NCI-H748 treated with DMSO at 0.1 percent for 48 hours (cell line): ENCODE results near the gene STON2.
"Not testable (repeated sequence)": the region's sequence is repeated elsewhere in the genome, so short reads cannot be mapped to it uniquely, and the experiment has no call there.

Experiments used
- DNase-seq: peaks from one replicate; lab custom pipeline; 2025; lab: John Stamatoyannopoulos, UW

STON2 gene

DNA sequence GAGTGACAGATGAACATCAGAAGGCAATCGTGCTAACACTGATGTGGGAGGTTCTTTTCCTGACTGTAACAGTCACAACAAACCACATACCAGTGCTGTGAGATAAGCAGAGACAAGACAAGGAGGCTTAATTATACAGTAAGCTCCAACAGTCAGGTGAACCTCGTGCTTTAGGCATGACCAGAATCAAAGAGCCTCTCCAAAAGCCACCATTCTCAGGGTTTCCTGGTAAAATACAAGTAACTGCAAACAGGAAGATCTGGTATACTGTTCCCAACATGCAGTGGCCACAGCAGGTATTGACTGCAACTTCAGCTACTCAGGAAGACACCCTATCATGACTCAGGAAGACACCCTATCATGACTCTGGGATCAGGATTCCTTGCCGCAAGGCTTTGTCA lies 132.1 kb downstream of the STON2 start:
- no peak for DNase-seq

DNA sequence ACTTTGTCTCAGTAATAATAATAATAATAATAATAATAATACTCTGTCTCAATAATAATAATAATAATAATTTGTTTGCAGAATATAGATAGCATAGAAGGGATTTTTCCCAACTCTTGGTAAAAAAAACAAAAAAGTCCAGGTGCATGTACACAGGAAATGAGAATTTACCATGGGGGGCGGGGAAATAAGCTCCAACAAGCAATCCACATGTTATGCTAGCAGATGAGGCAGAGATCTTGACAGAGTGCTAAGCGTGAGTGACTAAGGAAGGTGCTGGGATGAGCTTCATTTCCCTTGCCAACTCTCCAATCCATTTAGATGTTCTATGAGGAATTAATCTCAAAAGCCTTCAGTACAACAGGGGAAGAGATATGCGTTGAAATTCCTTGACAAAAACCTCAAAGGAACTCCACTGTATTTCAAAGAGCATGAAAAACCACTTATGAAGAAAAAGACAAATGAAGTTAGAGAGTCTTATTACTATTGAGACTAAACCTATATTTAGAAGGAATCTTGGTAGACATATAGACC lies 134.4 kb downstream of the STON2 start:
- DNase-seq = no peak

DNA sequence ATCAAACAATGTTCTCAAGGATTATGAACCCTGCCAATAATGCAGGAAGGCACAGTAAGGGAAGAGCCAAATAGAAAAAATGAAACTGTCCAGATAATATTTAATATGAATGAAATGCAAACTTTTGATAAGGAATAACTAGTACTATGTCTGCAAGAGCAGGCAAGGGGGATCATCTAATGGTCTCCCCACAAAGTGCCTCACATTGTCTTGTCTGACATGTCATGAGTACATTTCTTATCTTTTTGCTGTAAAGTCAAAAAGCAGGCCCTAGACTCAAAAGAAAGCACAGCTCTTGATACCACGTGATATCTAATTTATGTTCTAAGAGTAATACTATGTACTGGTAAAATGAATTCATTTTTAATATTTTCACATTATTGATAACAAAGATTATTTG lies 135.5 kb downstream of the STON2 start:
- no peak for DNase-seq

DNA sequence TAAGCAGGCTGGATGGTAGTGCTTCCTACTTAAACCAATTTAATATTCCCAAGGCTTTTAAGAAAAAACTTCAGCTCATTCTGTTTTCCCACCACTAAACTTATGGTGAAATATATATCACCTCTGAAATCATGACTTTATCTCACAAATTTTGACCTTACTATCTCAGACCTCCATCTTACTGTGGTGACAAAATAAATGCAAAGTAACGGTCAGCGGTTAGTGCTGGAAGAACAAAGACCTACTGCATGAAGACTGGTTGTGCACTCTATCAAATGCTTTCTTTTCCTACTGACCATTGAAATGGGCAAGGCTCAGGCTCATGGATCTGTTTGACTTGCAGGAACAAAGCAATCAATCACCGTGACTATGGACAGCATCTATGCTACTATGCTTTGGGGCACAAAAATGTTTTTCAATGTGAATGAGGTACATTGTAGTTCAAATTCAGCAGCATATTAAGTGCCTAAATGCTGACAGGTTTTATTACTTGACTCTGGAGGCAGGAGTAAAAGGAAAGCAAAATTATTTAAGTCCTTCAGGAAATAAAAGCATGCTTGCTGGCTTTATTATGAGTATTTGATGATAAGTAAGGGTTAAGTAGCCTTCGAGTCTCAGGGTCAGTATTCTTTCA lies 136.2 kb downstream of the STON2 start:
- DNase-seq = no peak

DNA sequence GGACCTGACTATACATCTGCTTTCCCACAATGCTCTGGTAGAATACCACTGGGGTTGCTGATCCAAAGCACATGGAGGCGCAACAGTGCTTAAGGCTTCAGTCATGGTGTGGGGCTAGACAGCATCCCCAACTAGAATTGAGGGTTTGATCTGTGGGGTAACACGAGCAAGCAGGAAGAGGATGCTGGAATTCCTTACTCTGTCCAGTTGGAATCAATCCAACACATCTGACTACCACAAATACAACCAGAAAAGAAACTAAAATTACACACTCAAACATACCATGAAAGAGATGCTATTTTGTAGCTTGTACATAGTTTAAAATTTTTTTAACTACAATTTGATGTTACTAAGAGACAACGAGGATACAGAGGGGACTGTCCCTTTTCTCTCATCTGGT lies 138.9 kb downstream of the STON2 start:
- DNase-seq = no peak

DNA sequence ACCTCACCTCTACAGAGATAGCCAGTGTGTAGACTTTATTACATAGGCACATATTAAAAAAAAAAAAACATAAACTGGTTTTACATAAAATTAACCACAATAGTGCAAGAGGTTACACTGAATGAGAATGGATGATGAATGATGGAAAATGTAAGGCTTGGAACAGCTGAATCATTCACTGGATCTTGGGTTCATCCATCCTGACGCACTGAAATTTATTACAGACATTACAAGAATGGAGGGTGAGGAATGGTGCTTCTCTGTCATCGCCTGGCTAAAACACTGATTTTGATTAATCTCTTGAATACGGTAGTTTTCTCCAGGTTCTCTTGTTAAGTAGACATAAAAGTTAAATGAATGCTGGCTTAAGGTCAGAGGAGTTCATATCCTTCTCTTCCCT lies 139.4 kb downstream of the STON2 start:
- DNase-seq = no peak

DNA sequence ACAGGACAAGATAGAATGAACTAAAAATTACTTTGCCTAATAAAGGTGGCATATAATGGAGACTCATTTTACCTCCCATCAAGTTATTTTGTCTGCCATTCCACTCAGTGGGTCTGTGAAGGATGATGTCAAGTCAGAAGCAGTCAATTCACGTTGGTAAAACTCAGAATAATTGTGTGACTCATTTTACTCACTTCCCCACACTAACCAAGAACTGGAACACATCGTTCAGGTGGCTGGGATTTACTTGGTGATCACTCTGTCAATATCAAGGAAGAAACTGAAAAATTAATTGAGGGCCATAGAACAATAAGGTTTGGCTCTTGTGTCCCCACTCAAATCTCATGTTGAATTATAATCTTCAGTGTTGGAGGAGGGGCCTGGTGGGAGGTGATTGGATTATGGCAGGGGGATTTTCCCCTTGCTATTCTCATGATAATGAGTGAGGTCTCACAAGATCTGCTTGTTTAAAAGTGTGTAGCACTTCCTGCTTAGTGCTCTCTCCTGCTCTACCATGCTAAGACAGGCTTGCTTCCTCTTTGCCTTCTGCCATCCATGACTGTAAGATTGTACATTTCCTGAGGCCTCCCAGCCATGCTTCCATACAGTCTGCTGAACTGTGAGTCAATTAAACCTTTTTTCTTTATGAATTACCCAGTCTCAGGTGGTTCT lies 143.7 kb downstream of the STON2 start:
- no peak for DNase-seq

DNA sequence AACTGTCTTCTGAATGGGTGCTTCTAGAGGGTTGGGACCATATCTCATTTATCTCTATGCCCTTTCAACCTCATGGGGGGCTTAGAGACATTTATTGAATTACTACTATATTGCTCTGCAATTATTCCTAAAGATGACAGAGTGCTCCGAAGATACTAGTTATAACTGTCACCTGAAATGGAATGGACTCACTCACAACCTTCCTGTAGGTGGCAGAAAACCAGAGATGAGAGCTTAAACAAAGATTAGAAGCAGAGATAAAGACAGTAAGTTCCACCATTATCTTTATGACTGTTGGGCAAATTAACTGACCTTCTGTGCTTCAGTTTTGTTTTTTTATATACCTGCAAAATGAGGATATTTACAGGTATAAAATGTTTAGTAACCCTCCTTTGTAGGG lies 147.8 kb downstream of the STON2 start:
- DNase-seq = no peak

DNA sequence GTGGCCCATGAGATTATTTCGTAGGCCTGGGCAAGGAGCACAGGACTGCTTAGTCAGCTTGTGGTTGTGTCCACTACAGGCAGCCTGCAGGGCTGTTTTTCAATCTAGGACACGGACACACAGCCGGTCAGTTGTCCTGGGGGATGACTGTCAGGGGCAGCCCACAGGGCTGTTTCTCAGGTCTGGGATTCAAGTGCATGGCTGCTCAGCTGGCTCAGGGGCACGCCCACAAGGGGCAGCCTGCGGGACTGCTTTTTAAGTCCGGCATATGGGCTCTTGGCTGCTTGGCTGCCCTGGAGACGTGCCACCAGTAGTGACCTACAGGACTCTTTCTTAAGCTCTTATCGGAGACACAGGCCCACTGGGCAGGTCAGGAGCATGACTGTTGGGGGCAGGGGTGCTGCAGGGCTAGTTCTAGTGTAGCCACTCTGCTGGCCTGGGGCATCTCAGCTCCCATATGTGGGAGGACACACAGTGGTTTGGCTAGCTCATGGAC lies 152.8 kb downstream of the STON2 start:
- no peak for DNase-seq

DNA sequence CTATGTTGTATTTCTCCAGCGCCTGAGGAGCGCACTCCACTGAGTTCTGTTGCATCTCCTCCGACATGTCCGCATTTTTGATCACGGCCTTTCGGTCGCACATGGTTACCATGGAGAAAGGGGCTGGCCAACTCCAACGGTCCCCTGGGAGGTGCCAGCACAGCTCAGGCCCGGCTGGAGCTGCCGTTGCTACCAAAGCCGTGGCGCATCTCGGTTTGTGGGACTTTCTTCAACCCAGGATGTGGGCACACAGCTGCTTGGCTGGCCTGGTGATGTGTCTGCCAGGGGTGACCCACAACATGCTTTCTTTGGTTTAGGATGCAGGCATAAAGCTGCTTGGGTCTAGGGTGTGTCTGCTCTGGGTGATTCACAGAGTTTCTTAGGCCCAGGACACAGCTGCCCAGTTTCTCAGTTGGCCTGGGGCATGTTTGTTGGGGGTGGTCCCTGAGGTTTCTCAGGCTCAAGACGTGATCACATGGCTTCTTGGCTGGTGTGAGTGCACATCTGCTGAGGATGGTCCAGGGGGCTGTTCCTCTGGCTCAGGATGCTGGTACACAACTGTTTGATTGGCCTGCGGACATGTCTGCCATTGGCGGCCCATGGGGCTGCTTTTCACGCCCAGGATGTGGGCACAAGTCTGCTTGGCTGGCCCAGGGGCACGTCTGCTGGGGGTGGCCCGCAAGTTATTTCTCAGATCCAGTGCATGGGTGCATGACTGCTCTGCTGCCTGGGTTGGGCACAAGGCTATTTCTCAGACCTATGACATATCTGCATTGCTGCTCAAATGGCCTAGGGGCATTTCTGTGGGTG lies 153.5 kb downstream of the STON2 start:
- DNase-seq = no peak

DNA sequence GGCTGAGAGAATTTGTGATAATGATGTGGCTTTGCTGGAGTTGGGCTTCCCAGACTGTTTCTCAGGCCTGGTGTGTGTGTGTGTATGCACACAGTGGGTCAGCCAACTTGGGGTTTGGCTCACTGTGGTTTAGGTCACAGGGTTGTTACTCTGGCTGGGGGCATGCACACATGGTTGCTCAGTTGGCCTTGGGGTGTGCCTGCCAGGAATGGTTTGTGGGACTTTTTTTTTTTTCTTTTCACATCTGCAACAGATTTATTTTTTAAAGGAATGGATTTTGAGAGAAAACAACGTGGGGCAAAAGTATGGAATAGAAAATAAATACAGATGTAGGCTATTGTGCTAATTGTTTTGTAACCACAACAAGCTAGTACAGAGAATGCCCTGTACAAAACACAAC lies 154.4 kb downstream of the STON2 start:
- DNase-seq = no peak

DNA sequence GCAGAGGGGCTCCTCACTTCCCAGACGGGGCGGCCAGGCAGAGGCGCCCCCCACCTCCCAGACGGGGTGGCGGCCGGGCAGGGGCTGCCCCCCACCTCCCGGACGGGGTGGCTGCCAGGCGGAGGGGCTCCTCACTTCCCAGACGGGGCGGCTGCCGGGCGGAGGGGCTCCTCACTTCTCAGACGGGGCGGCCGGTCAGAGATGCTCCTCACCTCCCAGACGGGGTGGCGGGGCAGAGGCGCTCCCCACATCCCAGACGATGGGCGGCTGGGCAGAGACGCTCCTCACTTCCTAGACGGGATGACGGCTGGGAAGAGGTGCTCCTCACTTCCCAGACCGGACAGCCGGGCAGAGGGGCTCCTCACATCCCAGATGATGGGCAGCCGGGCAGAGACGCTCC lies 155.7 kb downstream of the STON2 start:
- DNase-seq = not testable (repeated sequence)

DNA sequence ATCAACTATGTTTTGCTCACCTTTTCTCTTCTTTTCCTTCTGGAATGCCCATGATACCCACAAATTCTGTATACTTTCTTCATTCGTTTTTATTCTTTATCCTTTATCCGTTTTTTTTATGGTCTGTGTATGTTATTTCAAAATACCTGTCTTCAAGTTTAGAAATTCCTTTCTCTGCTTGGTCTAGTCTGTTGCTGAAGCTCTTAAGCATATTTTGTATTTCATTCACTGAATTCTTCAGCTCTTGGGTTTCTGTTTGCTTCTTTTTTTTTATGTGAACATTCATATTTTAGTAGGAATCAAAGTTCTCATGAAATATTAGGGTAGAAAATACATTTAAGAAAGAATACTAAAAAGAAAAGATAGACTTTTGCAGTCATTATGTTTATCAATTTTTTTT lies 156.6 kb downstream of the STON2 start:
- no peak for DNase-seq

DNA sequence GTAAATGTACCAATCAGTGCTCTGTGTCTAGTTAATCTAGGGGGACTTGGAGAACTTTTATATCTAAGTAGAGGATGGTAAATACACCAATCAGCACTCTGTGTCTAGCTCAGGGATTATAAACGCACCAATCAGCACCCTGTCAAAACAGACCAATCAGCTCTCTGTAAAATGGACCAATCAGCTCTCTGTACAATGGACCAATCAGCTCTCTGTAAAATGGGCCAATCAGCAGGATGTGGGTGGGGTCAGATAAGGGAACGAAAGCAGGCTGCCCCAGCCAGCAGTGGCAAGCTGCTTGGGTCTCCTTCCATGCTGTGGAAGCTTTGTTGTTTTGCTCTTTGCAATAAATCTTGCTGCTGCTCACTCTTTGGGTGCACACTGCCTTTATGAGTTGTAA lies 163.3 kb downstream of the STON2 start:
- DNase-seq = not testable (repeated sequence)

DNA sequence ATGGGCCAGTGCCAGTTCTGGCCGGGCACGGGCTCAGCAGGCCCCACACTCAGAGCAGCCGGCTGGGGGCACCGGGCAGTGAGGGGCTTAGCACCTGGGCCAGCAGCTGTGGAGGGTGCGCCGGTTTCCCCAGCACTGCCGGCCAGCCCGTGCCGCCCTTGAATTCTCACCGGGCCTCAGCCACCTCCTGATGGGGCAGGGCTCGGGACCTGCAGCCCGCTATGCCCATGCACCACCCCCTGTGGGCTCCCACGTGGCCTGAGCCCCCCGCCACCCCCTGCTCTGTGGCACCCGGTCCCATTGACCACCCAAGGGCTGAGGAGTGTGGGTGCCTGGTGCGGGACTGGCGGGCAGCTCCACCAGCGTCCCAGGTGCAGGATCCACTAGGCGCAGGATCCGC lies 164.0 kb downstream of the STON2 start:
- DNase-seq = no peak

DNA sequence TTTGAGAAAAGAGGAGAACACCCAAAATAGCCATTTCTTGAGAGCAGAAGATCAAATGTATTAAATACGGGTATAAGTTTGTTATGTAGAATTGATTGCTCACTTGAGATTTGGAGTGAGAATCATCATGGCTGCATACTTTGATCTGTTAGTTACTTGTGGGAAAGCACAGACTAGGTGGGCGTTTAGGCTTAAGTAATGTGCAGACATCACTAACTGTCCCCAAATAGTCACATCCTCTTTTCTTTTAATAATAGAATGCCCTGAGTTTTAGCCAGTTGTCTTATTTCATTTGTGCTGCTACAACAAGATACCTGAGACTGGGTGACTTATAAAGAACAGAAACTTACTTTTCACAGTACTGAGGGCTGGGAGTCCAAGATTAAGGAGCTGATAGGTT lies 165.0 kb downstream of the STON2 start:
- DNase-seq = no peak

DNA sequence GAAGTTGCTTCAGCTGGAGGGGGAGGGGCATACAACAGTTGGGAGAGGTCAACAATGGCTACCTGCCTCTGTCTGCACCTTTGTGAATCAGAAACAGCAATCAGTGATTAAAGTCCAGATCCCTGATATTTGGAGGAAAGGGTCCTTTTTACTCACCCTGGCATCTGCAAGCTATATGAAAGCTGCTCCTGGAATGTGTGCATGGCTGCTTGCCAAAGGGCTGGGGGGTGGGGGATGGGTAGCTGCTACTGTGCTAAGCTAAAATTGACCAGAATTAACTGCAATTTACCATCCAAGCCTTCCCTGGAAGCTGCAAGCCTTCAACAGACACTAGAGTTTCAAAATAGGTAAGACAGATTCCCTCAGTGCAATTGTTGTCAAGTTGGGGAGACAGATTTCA lies 165.8 kb downstream of the STON2 start:
- DNase-seq = no peak

DNA sequence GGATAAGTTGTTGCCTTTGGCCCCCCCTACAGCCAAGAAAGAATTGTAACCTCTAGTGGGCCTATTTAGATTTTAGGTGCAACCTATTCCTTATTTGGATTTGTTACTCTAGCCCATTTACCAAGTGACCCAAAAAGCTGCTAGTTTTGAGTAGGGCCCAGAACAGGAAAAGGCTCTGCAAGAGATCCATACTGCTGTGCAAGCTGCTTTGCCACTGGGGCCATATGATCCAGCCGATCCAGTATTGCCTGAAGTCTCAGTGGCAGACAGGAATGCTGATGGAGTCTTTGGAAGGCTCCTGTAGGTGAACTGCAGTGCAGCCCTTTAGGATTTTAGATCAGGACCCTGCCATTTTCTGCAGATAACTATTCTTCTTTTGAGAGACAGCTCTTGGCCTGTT lies 166.5 kb downstream of the STON2 start:
- DNase-seq = no peak

DNA sequence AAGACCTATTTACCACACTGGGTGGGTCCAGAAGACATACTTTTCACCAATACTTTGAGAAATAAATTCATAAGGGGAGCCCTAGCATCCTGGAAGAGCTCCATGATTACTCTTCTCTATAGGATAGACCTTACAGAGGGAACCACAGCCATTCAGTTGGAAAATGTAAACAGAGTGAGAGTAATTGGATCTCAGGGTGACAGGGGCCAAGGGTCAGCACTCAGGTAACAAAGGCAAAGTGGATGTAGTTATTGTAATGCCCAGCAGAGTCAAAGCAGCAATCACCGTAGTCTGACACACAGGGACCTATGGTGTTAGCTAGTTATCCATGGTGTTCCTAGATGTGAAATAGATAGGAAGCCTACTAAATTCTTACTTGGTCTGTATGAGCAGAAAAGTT lies 168.6 kb downstream of the STON2 start:
- DNase-seq = peak; percentile 19

DNA sequence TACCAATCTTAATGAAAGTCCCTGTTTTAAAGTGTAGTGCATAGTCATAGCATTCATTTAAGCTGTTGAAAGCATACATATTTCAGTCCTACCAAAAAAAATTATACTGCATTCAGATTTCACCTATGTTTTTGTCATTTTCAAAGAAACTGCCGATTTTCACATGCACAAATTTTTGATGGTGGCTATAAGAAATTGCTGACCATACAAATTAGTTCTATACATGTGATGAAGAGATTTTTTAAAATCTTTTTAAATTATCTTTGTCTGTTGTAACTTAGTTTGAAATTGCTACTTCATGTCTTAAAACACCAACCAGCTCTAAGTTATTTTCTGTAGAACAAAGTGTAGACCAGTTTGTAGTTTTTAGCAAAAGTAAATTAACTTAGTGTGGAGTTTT lies 175.9 kb downstream of the STON2 start:
- no peak for DNase-seq

DNA sequence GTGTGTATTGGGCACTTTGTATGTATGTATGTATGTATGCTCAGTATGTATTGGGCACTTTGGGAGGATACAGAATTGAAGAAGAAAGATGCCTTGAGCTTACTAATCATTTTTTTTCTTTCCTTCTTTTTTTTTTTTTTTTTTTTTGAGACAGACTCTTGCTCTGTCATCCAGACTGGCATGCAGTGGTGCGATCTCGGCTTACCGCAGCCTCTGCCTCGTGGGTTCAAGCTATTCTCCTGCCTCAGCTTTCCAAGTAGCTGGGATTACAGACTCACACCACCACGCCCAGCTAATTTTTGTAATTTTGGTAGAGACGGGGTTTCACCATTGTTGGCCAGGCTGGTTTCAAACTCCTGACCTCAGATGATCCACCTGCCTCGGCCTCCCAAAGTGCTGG lies 176.3 kb downstream of the STON2 start:
- not testable (repeated sequence) for DNase-seq

DNA sequence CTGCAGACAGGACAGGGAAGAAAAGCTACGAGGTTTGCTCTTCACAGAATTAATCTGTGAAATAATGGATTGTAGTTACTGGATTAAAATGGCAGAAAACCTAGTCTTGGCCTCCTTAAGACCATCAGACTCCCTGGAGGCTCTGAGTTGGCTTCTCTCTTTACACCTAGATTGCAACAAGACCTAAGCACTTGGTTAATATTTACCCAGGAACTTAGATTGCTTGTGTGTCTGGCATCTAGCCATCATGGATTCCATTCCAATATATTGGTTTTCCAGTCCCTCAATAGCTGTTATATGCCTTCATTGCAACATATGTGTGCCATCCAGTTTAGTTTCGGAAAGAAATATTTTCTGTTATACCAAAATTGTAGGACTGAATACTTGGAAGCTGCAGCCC lies 177.4 kb downstream of the STON2 start:
- DNase-seq = no peak

DNA sequence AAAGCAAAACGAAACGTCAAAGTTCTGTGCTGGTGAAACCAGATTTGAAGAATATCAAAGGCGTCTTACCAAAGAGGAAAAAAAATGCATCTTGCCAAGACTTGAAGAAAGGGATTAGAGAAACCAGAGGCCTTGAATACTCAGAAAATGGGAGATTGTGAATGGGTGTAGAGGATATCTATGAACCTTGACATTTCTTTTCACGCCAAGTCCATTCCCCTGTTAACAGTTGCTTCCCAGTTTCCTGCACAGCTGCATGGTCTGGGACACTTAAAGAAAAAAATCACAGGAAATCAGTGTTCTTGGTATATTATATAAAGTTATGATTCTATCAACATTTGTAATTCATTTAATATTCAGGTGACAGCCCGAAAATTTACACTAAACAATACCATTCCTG lies 178.0 kb downstream of the STON2 start:
- no peak for DNase-seq
